Measurements from ENCODE around the gene KRTAP5-3. TPM values are rescaled to one million over a fixed set of nuclear protein-coding genes. Genes with fewer than 3 reads are reported as not detected.

KRTAP5-3 gene
- total and polyA plus RNA-seq, 4 donors: not detected

DNA sequence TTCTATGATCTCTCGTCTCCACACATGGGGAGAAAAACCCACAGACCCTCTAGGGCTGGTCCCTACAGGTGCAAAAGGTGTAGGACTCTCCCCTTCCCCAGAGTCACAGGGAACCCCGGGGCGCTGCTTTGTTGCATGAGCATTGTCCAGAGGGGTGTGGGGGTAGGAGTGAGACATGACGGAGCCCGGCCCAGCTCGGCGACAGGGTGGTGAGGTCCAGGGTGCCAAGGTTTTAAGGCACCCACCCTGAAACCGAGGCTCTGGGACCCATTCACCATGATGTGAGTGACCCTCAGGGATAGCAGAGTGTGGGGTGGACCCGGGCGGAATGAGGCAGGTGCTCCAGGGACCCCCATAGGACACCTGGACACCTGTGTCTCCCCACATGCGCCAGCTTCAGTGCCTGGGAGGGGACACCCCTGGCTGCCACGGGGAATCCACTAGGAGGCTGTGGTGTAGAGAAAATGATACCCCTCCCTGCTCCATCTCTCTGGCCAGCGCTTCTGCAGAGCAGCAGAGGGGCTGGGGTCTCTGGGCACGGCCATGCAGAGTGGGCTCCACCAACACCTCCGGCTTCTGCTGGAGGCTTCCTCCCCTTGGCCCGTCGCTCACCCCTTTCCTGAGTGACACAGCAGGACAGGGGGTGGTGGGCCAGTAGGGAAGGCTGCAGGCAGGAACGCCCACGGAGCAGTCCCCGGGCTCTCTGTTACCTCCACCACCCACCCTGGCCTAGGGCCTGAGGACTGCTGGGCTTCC lies 36.5 kb upstream of the KRTAP5-3 start:
- 76% methylated on average over 20 of the region's 20 CpGs for WGBS, 2 donors
- no peak overlapping the region for H3K9ac ChIP-seq (ENCODE audit: insufficient read depth in 1 of 2, low read length in 2 of 2)
- no peaks in the 10 kb centered on the region for H3K27me3 ChIP-seq (ENCODE audit: control insufficient read depth in 3 of 3, insufficient read depth in 3 of 3, low read length in 2 of 3)
- H3K4me1 ChIP-seq (ENCODE audit: control insufficient read depth in 5 of 5, insufficient read depth in 5 of 5, low read length in 5 of 5): peaks cover 0 to 7% (median 0%) of the 10 kb centered on the region in 5 donors
- H3K9me3 ChIP-seq (ENCODE audit: control insufficient read depth in 4 of 4, insufficient read depth in 3 of 4, low read length in 3 of 4): no peaks in the 10 kb centered on the region
- H3K36me3 ChIP-seq (ENCODE audit: control insufficient read depth in 4 of 4, insufficient read depth in 4 of 4, low read length in 4 of 4): no peaks in the 10 kb centered on the region
- H3K4me3 ChIP-seq: no peak overlapping the region
- ATAC-seq (ENCODE audit: insufficient read depth, low FRiP score): no peak
- no peak for DNase-seq
- no peak overlapping the region for H3K27ac ChIP-seq (ENCODE audit: low read depth in 1 of 2, low read length in 1 of 2)
- TF ChIP-seq CTCF (IDR thresholded peaks at IDR 0.05; ENCODE audit: control extremely low read depth, extremely low read depth): no peak

DNA sequence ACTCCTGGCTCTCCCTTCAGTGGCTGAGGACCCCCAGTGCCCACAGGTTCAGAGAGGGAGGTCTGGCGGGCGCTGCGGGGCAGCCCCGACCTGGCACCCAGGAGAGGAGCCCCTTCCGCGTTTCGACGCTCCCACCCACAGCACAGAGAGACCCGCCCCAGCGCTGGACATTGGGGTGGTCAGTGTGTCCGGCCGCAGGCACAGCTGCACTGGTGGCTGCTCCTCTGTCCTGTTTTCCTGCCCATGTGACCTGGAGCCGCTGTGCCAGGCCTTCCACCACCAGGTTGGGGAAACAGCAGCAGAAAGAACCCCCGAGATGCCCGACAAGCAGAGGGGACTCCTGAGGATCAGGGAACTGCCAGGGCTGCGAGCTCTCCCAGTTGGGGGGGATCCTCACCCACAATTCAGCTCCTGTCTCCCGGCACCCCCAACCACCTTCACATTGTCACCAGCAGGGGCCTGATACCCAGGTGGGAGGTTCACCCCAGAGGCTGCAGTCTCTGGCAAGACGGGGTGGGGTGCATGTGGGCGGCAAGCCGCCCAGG lies 35.0 kb upstream of the KRTAP5-3 start:
- no peaks in the 10 kb centered on the region for H3K27me3 ChIP-seq (ENCODE audit: control insufficient read depth in 3 of 3, insufficient read depth in 3 of 3, low read length in 2 of 3)
- 94 to 96% methylated on average over 17 to 20 of the region's 20 CpGs for WGBS, 2 donors
- ATAC-seq (ENCODE audit: insufficient read depth, low FRiP score) (no peak), DNase-seq (no peak)
- no peak for TF ChIP-seq CTCF (IDR thresholded peaks at IDR 0.05; ENCODE audit: control extremely low read depth, extremely low read depth)
- H3K9me3 ChIP-seq (ENCODE audit: control insufficient read depth in 4 of 4, insufficient read depth in 3 of 4, low read length in 3 of 4): no peaks in the 10 kb centered on the region
- H3K4me3 ChIP-seq: no peak overlapping the region
- no peak overlapping the region for H3K27ac ChIP-seq (ENCODE audit: low read depth in 1 of 2, low read length in 1 of 2)
- H3K9ac ChIP-seq (ENCODE audit: insufficient read depth in 1 of 2, low read length in 2 of 2): no peak overlapping the region
- H3K4me1 ChIP-seq (ENCODE audit: control insufficient read depth in 5 of 5, insufficient read depth in 5 of 5, low read length in 5 of 5): peaks cover 0 to 9% (median 0%) of the 10 kb centered on the region in 5 donors
- no peaks in the 10 kb centered on the region for H3K36me3 ChIP-seq (ENCODE audit: control insufficient read depth in 4 of 4, insufficient read depth in 4 of 4, low read length in 4 of 4)

DNA sequence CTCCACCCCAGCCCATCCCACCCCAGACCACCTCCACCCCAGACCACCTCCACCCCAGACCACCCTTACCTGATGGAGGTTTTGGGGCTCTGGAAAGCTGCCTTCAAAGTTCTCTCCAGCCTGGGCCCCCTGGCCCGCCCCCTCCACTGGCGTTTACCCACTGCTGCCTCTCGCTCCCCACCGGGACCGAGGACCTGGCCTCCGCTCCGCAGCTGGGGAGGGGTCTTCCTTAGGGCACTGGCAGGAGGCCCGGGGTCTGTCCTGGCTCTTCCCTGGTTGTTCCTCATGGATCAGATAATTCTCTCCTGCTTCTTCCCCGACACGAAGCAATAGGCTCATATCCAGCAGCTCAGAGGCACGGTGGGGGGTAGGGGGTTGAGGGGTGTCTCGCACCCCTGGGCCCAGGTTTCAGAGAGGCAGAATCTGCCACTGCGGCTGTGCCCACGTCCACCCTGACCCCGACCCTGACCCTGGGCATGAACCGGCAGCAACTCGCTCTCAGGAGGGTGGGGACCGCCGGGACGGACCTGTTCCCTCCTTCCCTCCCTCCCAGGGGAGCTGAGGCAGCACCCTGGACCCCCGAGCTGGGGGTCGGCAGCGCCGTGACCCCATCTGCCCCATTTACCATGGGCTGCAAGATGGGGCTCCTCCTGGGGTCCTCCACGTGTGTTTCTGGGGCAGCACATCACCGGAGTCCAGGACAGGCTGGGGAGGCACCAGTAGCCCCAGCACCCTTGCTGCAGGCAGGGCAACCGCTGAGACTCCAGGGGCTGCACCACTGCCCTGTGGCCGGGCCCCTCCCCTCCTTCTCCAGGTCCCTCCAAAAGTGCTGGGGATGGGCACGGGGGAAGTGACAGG lies 34.3 kb upstream of the KRTAP5-3 start:
- no peak overlapping the region for H3K9ac ChIP-seq (ENCODE audit: insufficient read depth in 1 of 2, low read length in 2 of 2)
- H3K9me3 ChIP-seq (ENCODE audit: control insufficient read depth in 4 of 4, insufficient read depth in 3 of 4, low read length in 3 of 4): no peaks in the 10 kb centered on the region
- H3K4me3 ChIP-seq: no peak overlapping the region
- ATAC-seq (ENCODE audit: insufficient read depth, low FRiP score) (no peak), DNase-seq (no peak)
- WGBS, 2 donors: 80 to 86% methylated on average over 27 to 29 of the region's 29 CpGs
- no peaks in the 10 kb centered on the region for H3K27me3 ChIP-seq (ENCODE audit: control insufficient read depth in 3 of 3, insufficient read depth in 3 of 3, low read length in 2 of 3)
- no peak for TF ChIP-seq CTCF (IDR thresholded peaks at IDR 0.05; ENCODE audit: control extremely low read depth, extremely low read depth)
- H3K27ac ChIP-seq (ENCODE audit: low read depth in 1 of 2, low read length in 1 of 2): no peak overlapping the region
- H3K36me3 ChIP-seq (ENCODE audit: control insufficient read depth in 4 of 4, insufficient read depth in 4 of 4, low read length in 4 of 4): no peaks in the 10 kb centered on the region
- H3K4me1 ChIP-seq (ENCODE audit: control insufficient read depth in 5 of 5, insufficient read depth in 5 of 5, low read length in 5 of 5): peaks cover 0 to 9% (median 0%) of the 10 kb centered on the region in 5 donors
